GM19397 (cell line): ENCODE measurements around the gene TGFA.

Experiments
- ATAC-seq: cut with Tn5 transposase; IDR thresholded peaks from one replicate; pipeline ENCODE4 v1.9.1; 2021; ENCODE audit warnings: mild to moderate bottlenecking, moderate library complexity; ENCODE audit not compliant: unreplicated experiment

The TGFA gene

DNA sequence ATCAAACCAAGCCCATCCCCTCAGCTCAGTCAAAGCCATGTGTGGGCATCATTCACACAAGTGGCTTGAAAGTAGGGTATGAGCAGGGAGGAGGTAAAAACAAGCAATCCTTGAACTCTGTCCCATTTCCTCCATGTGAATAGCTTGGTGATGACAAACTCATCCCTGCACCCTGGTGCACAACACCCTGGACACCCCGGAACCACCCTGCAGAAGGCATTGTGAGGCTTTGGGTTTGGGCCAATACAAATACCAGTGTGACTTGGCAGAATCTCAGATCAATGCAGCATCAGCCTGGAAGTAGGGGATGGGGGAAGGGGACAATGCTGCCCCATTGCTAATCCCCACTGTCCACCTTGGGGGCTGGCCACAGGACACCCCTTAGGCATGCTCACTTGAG, 28.6 kb downstream of the TGFA start:
- ATAC-seq = no peak

GRCh38 chr2:70523996-70524965, 29.3 kb downstream of the TGFA start:
- ATAC-seq = no peak

GRCh38 chr2:70523672-70523995, 30.0 kb downstream of the TGFA start:
- no peak for ATAC-seq

- ATAC-seq = no peak
Measured at GRCh38 chr2:70522627-70523026, 31.0 kb downstream of the TGFA start.

DNA sequence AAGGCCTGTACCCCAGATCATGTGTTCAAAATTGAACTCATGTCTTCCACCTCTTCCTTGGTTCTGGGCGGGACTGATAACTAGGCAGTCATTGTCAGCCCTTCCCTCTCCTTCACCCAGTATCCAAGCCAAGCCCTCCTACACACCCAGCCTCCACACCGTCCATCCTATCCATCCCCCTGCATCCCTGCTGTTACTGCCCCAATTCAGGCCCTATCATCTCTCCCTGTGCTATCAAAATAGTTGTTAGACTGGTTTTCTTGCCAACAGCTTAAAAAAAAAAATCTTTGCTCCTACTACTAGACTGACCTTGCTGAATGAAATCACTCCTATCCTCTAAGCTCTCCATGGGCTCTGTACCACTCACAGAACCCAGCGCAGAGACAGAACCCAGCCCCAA, 32.8 kb downstream of the TGFA start:
- no peak for ATAC-seq

GRCh38 chr2:70519453-70519852, 34.2 kb downstream of the TGFA start:
- ATAC-seq = no peak

DNA sequence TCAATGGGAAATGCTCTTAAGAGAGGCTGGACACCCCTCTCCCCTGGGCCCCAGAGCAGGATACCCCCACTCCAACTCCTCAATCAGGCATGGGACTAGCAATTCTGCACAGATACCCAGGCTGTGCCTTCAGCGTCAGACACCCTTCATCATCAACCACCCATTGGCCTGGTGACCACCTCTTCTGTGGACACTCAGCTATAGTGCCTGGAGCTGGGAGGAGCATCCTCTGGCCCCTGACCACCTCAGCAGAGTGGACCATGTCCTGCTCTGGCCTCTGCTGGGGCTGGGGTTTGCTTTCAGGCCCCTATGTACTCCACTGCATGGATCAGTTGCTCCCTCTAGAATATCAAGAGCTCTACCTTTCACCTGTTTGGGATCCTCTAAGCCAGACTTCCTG, 35.1 kb downstream of the TGFA start:
- no peak for ATAC-seq

GRCh38 chr2:70517804-70518203, 35.8 kb downstream of the TGFA start:
- no peak for ATAC-seq

GRCh38 chr2:70516596-70516995, 37.0 kb downstream of the TGFA start:
- ATAC-seq = peak; percentile 85

- no peak for ATAC-seq
Measured at GRCh38 chr2:70515938-70516337, 37.7 kb downstream of the TGFA start.

DNA sequence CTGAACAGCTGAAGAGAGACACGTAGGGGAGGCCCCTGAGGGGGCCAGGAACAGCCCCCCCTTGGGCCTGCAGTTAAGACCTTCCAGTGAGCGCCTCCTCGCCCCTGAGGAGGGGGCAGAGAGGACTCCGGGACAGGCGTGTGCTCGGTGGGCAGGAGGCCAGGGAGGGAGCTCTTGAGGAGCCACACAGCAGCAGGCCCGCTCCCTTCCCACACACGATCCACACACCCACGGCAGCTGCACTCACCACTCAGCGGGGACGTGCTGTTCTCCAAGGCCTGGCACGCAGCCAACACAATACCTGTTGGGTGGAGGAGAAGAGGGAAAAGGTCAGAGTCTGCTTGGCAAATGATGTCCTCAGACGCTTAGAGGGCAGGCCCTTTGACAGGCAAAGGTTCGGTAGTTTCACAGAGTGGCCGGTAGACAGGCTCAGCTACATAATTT, 39.0 kb downstream of the TGFA start:
- ATAC-seq = no peak

- no peak for ATAC-seq
Measured at GRCh38 chr2:70513738-70514137, 39.9 kb downstream of the TGFA start.

DNA sequence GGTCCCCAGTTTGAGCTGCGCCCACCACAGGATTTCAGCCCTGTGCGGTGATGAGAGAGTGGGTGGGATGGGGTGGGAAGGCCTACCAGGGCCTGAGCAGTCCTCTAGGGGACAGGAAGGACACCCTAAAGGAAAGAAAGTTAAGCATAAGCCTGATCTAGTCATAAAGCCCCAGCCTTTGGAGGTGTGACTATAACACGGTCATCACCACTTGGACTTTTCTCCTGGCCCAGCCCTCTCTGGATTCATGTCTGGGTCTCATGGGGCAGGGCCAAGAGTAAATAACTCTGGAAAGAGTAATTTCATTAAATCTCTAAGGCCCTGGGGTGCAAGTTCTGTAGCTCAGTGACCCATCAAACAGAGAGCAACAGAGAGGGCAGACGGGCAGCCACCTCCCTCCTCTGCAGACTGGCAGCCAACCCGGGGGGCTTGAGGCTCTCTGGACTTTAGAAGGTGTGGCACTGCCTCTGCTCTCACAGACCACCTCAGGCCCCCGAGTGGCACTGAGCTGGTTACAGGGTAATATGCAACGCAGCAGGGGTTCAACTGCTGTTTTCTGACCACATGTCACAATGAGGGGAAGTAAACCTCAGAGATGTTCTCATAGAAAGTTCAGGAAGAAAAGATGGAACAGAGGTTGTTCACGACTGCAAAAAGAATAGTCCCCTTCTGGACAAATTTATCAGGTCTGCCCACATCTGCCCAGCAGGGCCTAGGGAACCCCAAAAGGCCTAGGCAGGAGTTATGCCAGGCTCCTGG, 41.5 kb downstream of the TGFA start:
- no peak for ATAC-seq

DNA sequence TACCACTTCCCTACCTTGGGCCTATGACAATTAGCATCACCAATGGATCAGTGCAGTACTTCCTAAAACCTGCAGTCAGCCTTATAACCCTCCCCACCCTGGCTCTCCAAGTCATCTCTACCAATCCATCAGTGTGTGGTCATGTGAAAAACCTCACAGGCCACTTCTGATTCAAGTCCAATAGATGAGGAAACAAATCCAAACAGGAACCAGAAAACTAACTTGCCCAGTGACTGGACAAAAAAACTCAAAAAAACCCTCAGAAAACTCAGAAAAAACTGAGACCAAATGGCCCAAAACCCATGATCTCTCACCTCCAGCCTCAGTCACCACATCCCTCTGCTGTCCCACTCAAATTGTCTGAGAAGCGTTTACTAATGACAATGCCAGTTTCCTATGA, 43.3 kb downstream of the TGFA start:
- no peak for ATAC-seq

GRCh38 chr2:70509565-70509964, 44.1 kb downstream of the TGFA start:
- ATAC-seq = no peak

GRCh38 chr2:70508711-70509462, 44.7 kb downstream of the TGFA start:
- ATAC-seq = no peak

- no peak for ATAC-seq
Measured at GRCh38 chr2:70505613-70506391, 47.8 kb downstream of the TGFA start.

- ATAC-seq = no peak
Measured at GRCh38 chr2:70504750-70505149, 48.9 kb downstream of the TGFA start.

GRCh38 chr2:70503896-70504295, 49.7 kb downstream of the TGFA start:
- no peak for ATAC-seq

- ATAC-seq = no peak
Measured at GRCh38 chr2:70501728-70502127, 51.9 kb downstream of the TGFA start.

DNA sequence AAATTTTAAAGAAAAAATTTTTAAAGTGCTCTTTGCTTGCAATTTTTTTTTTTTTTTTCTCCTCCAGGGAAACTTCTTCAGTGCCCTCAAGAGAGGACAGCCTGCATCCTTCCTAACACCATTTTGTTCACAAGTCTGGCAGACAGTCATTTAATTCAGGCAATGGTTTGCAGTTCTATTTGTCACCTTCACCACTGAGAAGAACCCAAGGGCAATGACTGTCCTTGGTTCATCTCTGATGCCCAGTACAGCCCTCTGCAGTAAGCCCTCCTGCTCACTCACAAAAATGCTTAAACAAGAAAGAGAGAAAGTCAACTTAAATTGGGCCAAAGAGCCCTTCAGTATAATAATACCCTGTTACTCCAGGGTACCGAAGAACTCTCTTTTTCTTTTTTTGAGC, 52.4 kb downstream of the TGFA start:
- ATAC-seq = no peak
